B cell (primary cell): ENCODE measurements around the gene DCTPP1.

ENCODE experiments used
- CTCF ChIP-seq: fragments of 200-600 bp; IDR thresholded peaks from one replicate; pipeline ENCODE4 v1.8.0; 2022; ENCODE audit warnings: antibody characterized with exemption, mild to moderate bottlenecking
- EZH2 ChIP-seq: IDR thresholded peaks from 2 replicates; pipeline ENCODE4 v1.6.1; 2012; ENCODE audit warnings: borderline replicate concordance, low read depth, mild to moderate bottlenecking, moderate library complexity, low read length; ENCODE audit not compliant: insufficient read depth, poor library complexity, severe bottlenecking

GRCh38 chr16:30474684-30475083 lies 44.9 kb upstream of the DCTPP1 start:
- TF ChIP-seq CTCF: no peak
- no peak for TF ChIP-seq EZH2
